Measurements from ENCODE around the gene TSPAN18.

Gene TSPAN18

DNA sequence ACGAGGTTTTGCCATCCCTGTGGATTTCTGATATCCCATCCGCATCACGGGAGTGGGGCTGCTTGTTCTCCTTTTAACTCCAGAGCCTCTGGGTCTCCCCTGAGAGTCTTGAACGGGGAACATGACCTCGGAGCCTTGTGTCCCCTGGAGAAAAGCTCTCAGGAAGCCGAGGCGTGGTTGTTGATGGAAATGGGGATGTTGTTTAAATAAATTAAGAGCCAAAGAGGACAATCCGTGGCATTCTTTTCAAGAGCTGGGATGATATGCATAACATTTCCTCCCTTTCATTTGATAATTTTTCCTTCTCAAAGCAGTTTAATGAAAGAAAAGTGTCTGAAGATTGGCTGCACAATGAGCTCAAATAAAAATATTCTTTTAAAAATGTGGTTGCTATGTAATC is 14.2 kb downstream of the TSPAN18 start:
- Histone ChIP-seq H3K9me3 (replicated peaks; ENCODE audit: insufficient read depth, low read length) (no peaks in the 10 kb centered on the region), H3K9ac (ENCODE audit: low read length) (no peak overlapping the region), H3K27ac (ENCODE audit: low read length) (no peak overlapping the region), H3K4me2 (ENCODE audit: low read depth, low read length) (no peak overlapping the region), H3K9me2 (replicated peaks; ENCODE audit: insufficient read depth, low read length) (no peaks in the 10 kb centered on the region), H3F3A (ENCODE audit: insufficient read depth, low read length) (no peaks in the 10 kb centered on the region), H3K27me3 (replicated peaks; ENCODE audit: insufficient read depth, low read length) (peaks cover 5% of the 10 kb centered on the region; the same call in 1 of the 2 replicates), H3K4me1 (ENCODE audit: low read length) (no peaks in the 10 kb centered on the region), H3K36me3 (replicated peaks; ENCODE audit: insufficient read depth, low read length) (no peaks in the 10 kb centered on the region), H4K20me1 (ENCODE audit: insufficient read depth, low read length) (no peaks in the 10 kb centered on the region), H2AFZ (ENCODE audit: low read length) (no peak overlapping the region), H3K79me2 (ENCODE audit: low read length) (no peaks in the 10 kb centered on the region), H3K4me3 (ENCODE audit: low read length) (no peak overlapping the region)
- DNase-seq: no peak
- TF ChIP-seq, protein P1, sequence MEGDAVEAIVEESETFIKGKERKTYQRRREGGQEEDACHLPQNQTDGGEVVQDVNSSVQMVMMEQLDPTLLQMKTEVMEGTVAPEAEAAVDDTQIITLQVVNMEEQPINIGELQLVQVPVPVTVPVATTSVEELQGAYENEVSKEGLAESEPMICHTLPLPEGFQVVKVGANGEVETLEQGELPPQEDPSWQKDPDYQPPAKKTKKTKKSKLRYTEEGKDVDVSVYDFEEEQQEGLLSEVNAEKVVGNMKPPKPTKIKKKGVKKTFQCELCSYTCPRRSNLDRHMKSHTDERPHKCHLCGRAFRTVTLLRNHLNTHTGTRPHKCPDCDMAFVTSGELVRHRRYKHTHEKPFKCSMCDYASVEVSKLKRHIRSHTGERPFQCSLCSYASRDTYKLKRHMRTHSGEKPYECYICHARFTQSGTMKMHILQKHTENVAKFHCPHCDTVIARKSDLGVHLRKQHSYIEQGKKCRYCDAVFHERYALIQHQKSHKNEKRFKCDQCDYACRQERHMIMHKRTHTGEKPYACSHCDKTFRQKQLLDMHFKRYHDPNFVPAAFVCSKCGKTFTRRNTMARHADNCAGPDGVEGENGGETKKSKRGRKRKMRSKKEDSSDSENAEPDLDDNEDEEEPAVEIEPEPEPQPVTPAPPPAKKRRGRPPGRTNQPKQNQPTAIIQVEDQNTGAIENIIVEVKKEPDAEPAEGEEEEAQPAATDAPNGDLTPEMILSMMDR (IDR thresholded peaks at IDR 0.05; ENCODE audit: low read length): no peak
- no peak for TF ChIP-seq EZH2phosphoT487 (IDR thresholded peaks at IDR 0.05; ENCODE audit: low read length)
- no peak for TF ChIP-seq EZH2 (optimal IDR thresholded peaks at IDR 0.05; ENCODE audit: low read depth, low read length)

DNA sequence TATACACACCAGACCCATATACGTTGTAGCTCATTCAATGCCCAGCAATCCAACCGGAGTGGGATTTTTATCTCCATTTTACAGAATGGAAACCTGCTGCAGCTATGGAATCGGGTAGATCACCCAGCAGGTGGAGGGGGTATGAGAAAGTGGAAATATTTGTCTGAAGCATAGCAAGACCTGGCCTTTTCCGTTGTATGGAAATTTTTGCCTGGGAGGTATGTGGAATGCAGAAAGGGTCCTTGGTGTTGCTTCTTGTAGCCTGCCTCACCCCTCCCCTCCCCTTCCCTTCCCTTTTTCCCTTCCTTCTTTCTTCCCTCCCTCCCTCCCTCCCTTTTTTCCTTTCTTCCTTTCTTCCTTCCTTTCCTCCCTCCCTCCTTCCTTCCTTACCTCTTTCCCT is 15.2 kb downstream of the TSPAN18 start:
- Histone ChIP-seq H3K27me3 (replicated peaks; ENCODE audit: insufficient read depth, low read length) (0 out of 2 replicates have a peak, but pooled peaks cover 5% of the 10 kb centered on the region), H2AFZ (ENCODE audit: low read length) (no peak overlapping the region), H3F3A (ENCODE audit: insufficient read depth, low read length) (no peaks in the 10 kb centered on the region), H3K4me2 (ENCODE audit: low read depth, low read length) (no peak overlapping the region), H3K9me3 (replicated peaks; ENCODE audit: insufficient read depth, low read length) (no peaks in the 10 kb centered on the region), H3K9ac (ENCODE audit: low read length) (no peak overlapping the region), H3K4me3 (ENCODE audit: low read length) (no peak overlapping the region), H3K9me2 (replicated peaks; ENCODE audit: insufficient read depth, low read length) (no peaks in the 10 kb centered on the region), H3K79me2 (ENCODE audit: low read length) (no peaks in the 10 kb centered on the region), H4K20me1 (ENCODE audit: insufficient read depth, low read length) (no peaks in the 10 kb centered on the region), H3K36me3 (replicated peaks; ENCODE audit: insufficient read depth, low read length) (no peaks in the 10 kb centered on the region), H3K27ac (ENCODE audit: low read length) (no peak overlapping the region), H3K4me1 (ENCODE audit: low read length) (no peaks in the 10 kb centered on the region)
- TF ChIP-seq EZH2 (optimal IDR thresholded peaks at IDR 0.05; ENCODE audit: low read depth, low read length) (no peak), EZH2phosphoT487 (IDR thresholded peaks at IDR 0.05; ENCODE audit: low read length) (no peak)
- TF ChIP-seq, protein P1 (IDR thresholded peaks at IDR 0.05; ENCODE audit: low read length): no peak
- DNase-seq: no peak

DNA sequence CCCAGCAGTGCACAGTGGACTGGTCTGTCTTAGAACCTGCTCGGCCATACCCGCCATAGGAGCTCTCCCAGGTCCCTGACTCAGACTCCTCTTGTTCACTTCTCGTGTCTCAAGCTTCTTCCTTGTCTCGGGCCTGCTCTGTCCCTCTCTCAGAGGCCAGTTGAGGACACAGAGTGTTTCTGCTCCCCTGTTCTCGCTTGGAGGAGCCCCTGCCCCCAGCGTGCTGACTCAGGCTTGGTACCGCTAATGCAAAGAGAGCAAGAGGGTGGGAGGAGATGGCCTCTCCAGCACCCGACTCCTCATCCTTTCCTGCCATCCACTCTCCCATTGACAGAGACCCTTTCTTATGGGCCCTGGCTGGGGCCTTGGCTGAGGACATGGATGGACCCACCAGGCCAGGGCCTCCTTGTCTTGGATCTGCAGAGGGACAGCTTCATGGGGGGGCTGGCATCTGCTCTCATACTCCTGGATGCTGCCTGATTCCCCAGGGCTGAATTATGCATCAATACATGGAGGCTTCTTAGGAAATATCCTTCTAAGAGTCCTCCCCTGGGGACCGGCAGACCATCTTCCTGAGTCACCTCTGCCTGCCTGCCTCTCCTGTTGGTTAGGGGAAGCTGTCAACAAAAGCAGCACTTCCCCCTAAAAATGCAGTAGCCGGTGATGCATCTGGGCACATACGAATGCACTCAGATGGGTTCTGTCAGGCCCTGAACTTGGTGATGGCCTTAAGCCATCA is 15.9 kb downstream of the TSPAN18 start:
- TF ChIP-seq, protein P1 (IDR thresholded peaks at IDR 0.05; ENCODE audit: low read length): no peak
- TF ChIP-seq EZH2phosphoT487 (IDR thresholded peaks at IDR 0.05; ENCODE audit: low read length): no peak
- no peak for TF ChIP-seq EZH2 (optimal IDR thresholded peaks at IDR 0.05; ENCODE audit: low read depth, low read length)
- Histone ChIP-seq H3K4me3 (ENCODE audit: low read length) (no peak overlapping the region), H3K4me1 (ENCODE audit: low read length) (no peaks in the 10 kb centered on the region), H3K27ac (ENCODE audit: low read length) (no peak overlapping the region), H3K9me2 (replicated peaks; ENCODE audit: insufficient read depth, low read length) (no peaks in the 10 kb centered on the region), H3K9ac (ENCODE audit: low read length) (no peak overlapping the region), H3K79me2 (ENCODE audit: low read length) (no peaks in the 10 kb centered on the region), H4K20me1 (ENCODE audit: insufficient read depth, low read length) (no peaks in the 10 kb centered on the region), H3K36me3 (replicated peaks; ENCODE audit: insufficient read depth, low read length) (no peaks in the 10 kb centered on the region), H2AFZ (ENCODE audit: low read length) (no peak overlapping the region), H3K27me3 (replicated peaks; ENCODE audit: insufficient read depth, low read length) (0 out of 2 replicates have a peak, but pooled peaks cover 4% of the 10 kb centered on the region), H3K4me2 (ENCODE audit: low read depth, low read length) (no peak overlapping the region), H3F3A (ENCODE audit: insufficient read depth, low read length) (no peaks in the 10 kb centered on the region), H3K9me3 (replicated peaks; ENCODE audit: insufficient read depth, low read length) (no peaks in the 10 kb centered on the region)
- no peak for DNase-seq
